Inflammatory macrophage (primary cell): ENCODE data around the gene TRABD2B.

Experiments
- DNase-seq, 2 donors: peaks; one replicate each; pipeline ENCODE4 v3.0.0-alpha.2; 2020 to 2022

The TRABD2B gene

GRCh38 chr1:47751193-47751592, 246.0 kb downstream of the TRABD2B start:
- DNase-seq = no peak

GRCh38 chr1:47745715-47746609, 251.2 kb downstream of the TRABD2B start:
- DNase-seq = no peak

- DNase-seq = no peak
Measured at GRCh38 chr1:47742890-47743760, 254.1 kb downstream of the TRABD2B start.

GRCh38 chr1:47738560-47739182, 258.5 kb downstream of the TRABD2B start:
- peak in 1 of 2 donors; percentile 18 for DNase-seq

- DNase-seq = no peak
Measured at GRCh38 chr1:47732489-47732888, 264.7 kb downstream of the TRABD2B start.

- DNase-seq = no peak
Measured at GRCh38 chr1:47731730-47732129, 265.5 kb downstream of the TRABD2B start.

GRCh38 chr1:47729685-47730084, 267.5 kb downstream of the TRABD2B start:
- DNase-seq = no peak

- no peak for DNase-seq
Measured at GRCh38 chr1:47727697-47728085, 269.5 kb downstream of the TRABD2B start.

GRCh38 chr1:47727051-47727696, 270.0 kb downstream of the TRABD2B start:
- no peak for DNase-seq

GRCh38 chr1:47725992-47726855, 271.0 kb downstream of the TRABD2B start:
- DNase-seq = peak; percentile 55 to 74

- peak; percentile 16 to 23 for DNase-seq
Measured at GRCh38 chr1:47725511-47725991, 271.6 kb downstream of the TRABD2B start.

GRCh38 chr1:47725000-47725473, 272.1 kb downstream of the TRABD2B start:
- no peak for DNase-seq

- no peak for DNase-seq
Measured at GRCh38 chr1:47724432-47724999, 272.7 kb downstream of the TRABD2B start.

GRCh38 chr1:47722909-47723580, 274.1 kb downstream of the TRABD2B start:
- no peak for DNase-seq

GRCh38 chr1:47722101-47722500, 275.1 kb downstream of the TRABD2B start:
- no peak for DNase-seq

GRCh38 chr1:47720111-47720510, 277.1 kb downstream of the TRABD2B start:
- no peak for DNase-seq

- no peak for DNase-seq
Measured at GRCh38 chr1:47717341-47717740, 279.8 kb downstream of the TRABD2B start.

- no peak for DNase-seq
Measured at GRCh38 chr1:47713975-47714767, 283.0 kb downstream of the TRABD2B start.

GRCh38 chr1:47713333-47713953, 283.7 kb downstream of the TRABD2B start:
- no peak for DNase-seq
